ENCODE data around the gene CPED1.
"Not testable (repeated sequence)": the region's sequence is repeated elsewhere in the genome, so short reads cannot be mapped to it uniquely, and the experiment has no call there.

The CPED1 gene

DNA sequence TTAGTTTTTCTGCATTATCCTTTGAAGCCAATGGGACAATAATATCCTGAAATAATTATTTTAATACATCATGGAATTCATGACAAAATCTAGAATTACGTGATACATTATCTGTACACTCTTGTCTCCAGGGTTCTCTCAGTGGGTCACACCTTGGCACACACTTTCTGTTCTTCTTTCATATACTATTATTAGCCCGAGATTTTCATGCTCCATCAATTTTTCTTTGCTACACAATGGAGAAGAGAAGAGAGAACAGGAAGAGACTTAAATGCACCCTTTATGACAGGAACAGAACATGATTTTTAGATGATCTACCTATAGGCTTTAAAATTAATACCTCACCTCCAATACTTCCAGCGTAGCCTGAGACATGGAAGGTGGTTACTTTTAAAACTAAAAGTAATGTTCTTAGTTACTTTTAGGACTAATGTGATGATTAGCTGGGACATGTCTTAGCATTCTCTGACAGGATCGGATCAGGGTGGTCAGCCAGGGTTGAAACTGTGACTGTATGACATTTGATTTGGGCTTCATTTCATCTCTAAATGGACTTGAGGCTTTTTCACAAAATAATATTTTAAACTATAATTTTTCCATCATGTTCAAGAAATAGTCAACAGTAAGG is 192.0 kb downstream of the CPED1 start:
- H3K4me1 ChIP-seq (ENCODE audit: control insufficient read depth, insufficient read depth, low read length) = no peaks in the 10 kb centered on the region
- H3K27ac ChIP-seq (ENCODE audit: low read length) = no peak overlapping the region
- no peak overlapping the region for H3K4me3 ChIP-seq (ENCODE audit: low read length)
- no CpG with 5 or more reads among the region's 4 CpGs for WGBS (ENCODE audit: insufficient coverage, insufficient read length)
- DNase-seq (ENCODE audit: low read depth, low spot score) = no peak
- H3K36me3 ChIP-seq (ENCODE audit: control insufficient read depth, insufficient read depth, low read length) = no peaks in the 10 kb centered on the region
- H3K27me3 ChIP-seq (ENCODE audit: control insufficient read depth, insufficient read depth, low read length) = no peaks in the 10 kb centered on the region
- H3K9me3 ChIP-seq (ENCODE audit: control insufficient read depth, insufficient read depth, low read length) = no peaks in the 10 kb centered on the region

DNA sequence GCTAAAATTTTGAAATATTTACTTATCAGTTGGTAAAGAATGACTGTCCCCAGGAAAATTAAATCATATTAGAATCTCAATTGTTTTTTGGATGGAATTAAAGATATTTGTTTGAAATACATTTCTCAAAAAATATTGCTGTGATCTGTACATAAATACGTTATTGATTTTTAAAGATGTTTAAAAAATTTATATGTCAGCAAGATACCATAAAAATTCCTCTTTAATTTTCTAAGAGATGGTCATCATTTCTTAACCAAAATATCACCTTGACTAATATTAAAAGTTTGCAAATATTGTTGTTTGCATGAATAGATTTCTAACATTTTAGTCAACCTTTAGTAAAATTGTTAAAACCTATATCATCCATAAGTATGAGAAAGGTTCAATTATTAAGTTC is 192.8 kb downstream of the CPED1 start:
- no peaks in the 10 kb centered on the region for H3K36me3 ChIP-seq (ENCODE audit: control insufficient read depth, insufficient read depth, low read length)
- no peaks in the 10 kb centered on the region for H3K4me1 ChIP-seq (ENCODE audit: control insufficient read depth, insufficient read depth, low read length)
- WGBS (ENCODE audit: insufficient coverage, insufficient read length) = no CpG with 5 or more reads among the region's 1 CpG
- no peak for DNase-seq (ENCODE audit: low read depth, low spot score)
- H3K9me3 ChIP-seq (ENCODE audit: control insufficient read depth, insufficient read depth, low read length) = no peaks in the 10 kb centered on the region
- H3K4me3 ChIP-seq (ENCODE audit: low read length) = no peak overlapping the region
- H3K27ac ChIP-seq (ENCODE audit: low read length) = no peak overlapping the region
- H3K27me3 ChIP-seq (ENCODE audit: control insufficient read depth, insufficient read depth, low read length) = no peaks in the 10 kb centered on the region

DNA sequence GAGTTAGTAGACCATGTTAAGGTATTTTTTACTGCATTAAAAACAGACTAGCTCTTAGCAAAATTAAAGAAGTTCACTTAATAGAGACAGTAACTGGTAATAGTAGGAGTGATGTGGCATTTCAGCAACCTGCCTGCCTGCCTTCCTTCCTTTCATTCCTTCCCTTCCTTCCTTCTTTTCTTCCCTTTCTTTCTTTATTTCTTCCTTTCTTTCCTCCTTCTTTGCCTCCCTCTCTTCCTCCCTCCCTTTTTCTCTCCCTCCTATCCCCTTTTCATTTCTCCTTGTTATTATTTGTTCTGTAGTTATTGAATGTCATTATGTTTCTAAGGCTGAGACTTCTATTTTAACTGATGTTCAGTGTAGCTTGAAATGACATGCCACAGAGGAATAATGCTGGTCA is 193.8 kb downstream of the CPED1 start:
- Histone ChIP-seq H3K27ac (ENCODE audit: low read length) (no peak overlapping the region), H3K9me3 (ENCODE audit: control insufficient read depth, insufficient read depth, low read length) (no peaks in the 10 kb centered on the region), H3K36me3 (ENCODE audit: control insufficient read depth, insufficient read depth, low read length) (no peaks in the 10 kb centered on the region), H3K4me3 (ENCODE audit: low read length) (no peak overlapping the region), H3K27me3 (ENCODE audit: control insufficient read depth, insufficient read depth, low read length) (no peaks in the 10 kb centered on the region), H3K4me1 (ENCODE audit: control insufficient read depth, insufficient read depth, low read length) (no peaks in the 10 kb centered on the region)
- DNase-seq (ENCODE audit: low read depth, low spot score) = no peak

DNA sequence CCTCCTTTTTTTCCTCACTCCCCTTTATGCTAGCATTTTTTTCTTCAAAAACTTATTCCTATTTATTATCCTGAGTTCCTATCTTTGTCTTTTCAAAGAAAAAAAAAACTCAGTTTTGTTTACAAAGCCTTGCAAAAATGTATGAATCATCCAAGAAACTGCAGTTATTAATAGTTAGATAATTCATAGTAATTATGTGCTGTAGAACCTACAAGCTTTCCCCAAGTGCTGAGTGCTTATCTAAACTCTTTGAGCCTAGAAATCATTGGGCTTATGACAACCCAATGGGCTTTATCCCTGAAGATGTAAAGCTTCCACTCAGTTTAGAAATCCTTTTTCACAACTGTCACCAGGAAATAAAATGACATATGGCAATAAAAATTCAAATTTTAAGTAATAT is 194.4 kb downstream of the CPED1 start:
- no peak for DNase-seq (ENCODE audit: low read depth, low spot score)
- no peaks in the 10 kb centered on the region for H3K9me3 ChIP-seq (ENCODE audit: control insufficient read depth, insufficient read depth, low read length)
- H3K4me1 ChIP-seq (ENCODE audit: control insufficient read depth, insufficient read depth, low read length) = no peaks in the 10 kb centered on the region
- no peak overlapping the region for H3K4me3 ChIP-seq (ENCODE audit: low read length)
- no peaks in the 10 kb centered on the region for H3K36me3 ChIP-seq (ENCODE audit: control insufficient read depth, insufficient read depth, low read length)
- H3K27me3 ChIP-seq (ENCODE audit: control insufficient read depth, insufficient read depth, low read length) = no peaks in the 10 kb centered on the region
- H3K27ac ChIP-seq (ENCODE audit: low read length) = no peak overlapping the region

DNA sequence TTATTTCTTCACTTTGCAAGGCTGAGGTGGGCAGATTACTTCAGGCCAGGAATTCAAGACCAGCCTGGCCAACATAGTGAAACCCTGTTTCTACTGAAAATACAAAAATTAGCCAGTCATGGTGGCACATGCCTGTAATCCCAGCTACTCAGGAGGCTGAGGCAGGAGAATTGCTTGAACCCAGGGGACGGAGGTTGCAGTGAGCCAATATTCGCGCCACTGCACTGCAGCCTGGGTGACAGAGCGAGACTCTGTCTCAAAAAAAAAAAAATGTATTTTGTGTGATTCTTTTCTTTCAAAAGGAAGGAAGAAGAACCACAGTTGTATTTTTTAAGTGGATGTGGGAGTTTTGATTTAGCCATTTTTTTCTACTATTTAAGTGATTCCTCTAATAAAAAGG is 195.4 kb downstream of the CPED1 start:
- DNase-seq (ENCODE audit: low read depth, low spot score); H3K27me3 ChIP-seq (ENCODE audit: control insufficient read depth, insufficient read depth, low read length); H3K27ac ChIP-seq (ENCODE audit: low read length); H3K4me1 ChIP-seq (ENCODE audit: control insufficient read depth, insufficient read depth, low read length); H3K4me3 ChIP-seq (ENCODE audit: low read length); H3K9me3 ChIP-seq (ENCODE audit: control insufficient read depth, insufficient read depth, low read length); H3K36me3 ChIP-seq (ENCODE audit: control insufficient read depth, insufficient read depth, low read length): not testable (repeated sequence)
- WGBS (ENCODE audit: insufficient coverage, insufficient read length) = no CpG with 5 or more reads among the region's 4 CpGs

DNA sequence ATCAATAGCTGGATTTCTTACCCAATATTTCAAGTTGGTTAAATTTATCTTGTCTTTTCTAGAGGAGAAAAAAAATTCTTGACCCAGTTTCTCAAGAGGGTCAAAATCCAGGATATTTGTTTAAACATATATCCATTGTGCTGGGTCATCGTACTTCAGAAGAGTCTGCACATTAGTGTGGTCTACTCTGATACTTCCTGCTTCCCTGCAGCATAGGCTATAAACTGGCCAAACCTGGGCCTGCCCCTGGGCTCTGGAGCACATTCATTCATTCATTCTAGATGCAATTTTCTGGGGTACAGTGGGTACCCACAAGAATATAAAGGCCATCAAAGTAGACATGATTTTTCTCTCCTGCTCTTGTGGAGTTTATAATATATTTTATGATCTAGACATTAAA is 198.2 kb downstream of the CPED1 start:
- Histone ChIP-seq H3K4me3 (ENCODE audit: low read length) (no peak overlapping the region), H3K27me3 (ENCODE audit: control insufficient read depth, insufficient read depth, low read length) (no peaks in the 10 kb centered on the region), H3K9me3 (ENCODE audit: control insufficient read depth, insufficient read depth, low read length) (no peaks in the 10 kb centered on the region; the same call in 1 of the 2 replicates), H3K36me3 (ENCODE audit: control insufficient read depth, insufficient read depth, low read length) (no peaks in the 10 kb centered on the region), H3K27ac (ENCODE audit: low read length) (no peak overlapping the region), H3K4me1 (ENCODE audit: control insufficient read depth, insufficient read depth, low read length) (no peaks in the 10 kb centered on the region)
- WGBS (ENCODE audit: insufficient coverage, insufficient read length) = no CpG with 5 or more reads among the region's 1 CpG
- no peak for DNase-seq (ENCODE audit: low read depth, low spot score)

DNA sequence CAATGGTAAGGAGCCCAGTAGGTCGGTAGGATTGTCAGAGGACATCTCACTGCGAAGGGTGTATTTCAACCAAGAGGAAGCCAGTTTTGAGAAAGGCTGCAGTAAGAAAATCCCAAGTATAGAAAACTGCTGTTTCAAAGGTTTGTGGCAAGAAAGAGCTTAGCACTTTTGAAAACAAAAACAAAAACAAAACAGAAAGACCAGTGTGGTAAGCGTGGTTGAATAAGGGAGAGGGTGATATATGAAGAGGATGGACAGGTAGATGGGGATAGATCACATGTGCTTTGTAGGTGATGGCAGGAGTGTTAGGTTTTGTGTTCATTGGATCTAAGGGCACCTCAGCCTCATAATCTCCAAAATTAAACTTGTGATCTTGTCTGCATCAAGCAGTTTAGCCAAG is 198.7 kb downstream of the CPED1 start:
- no peak overlapping the region for H3K4me3 ChIP-seq (ENCODE audit: low read length)
- H3K4me1 ChIP-seq (ENCODE audit: control insufficient read depth, insufficient read depth, low read length) = no peaks in the 10 kb centered on the region
- no peaks in the 10 kb centered on the region; the same call in 1 of the 2 replicates for H3K9me3 ChIP-seq (ENCODE audit: control insufficient read depth, insufficient read depth, low read length)
- 100% methylated on average over 1 of the region's 3 CpGs for WGBS (ENCODE audit: insufficient coverage, insufficient read length)
- no peak for DNase-seq (ENCODE audit: low read depth, low spot score)
- no peaks in the 10 kb centered on the region for H3K27me3 ChIP-seq (ENCODE audit: control insufficient read depth, insufficient read depth, low read length)
- no peaks in the 10 kb centered on the region for H3K36me3 ChIP-seq (ENCODE audit: control insufficient read depth, insufficient read depth, low read length)
- H3K27ac ChIP-seq (ENCODE audit: low read length) = no peak overlapping the region

DNA sequence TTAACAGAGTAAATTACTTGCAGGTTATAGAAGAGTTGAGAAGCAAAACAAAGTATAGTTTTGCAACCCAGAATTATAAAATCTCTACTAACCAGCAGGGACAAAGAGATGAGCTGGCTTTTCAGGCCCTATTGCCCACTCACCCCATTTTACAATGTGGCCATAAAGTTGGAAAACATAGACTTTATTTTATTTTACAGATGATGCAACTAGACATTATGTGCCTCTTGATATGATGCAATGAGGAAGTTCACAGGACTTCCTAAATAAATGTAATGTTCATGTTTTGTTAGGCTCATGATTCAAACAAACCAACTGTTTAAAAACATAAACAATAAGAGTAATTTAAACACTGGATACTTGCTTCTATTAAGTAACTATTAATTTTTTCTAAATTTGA is 199.2 kb downstream of the CPED1 start:
- no peak overlapping the region for H3K27ac ChIP-seq (ENCODE audit: low read length)
- no peaks in the 10 kb centered on the region; the same call in 1 of the 2 replicates for H3K9me3 ChIP-seq (ENCODE audit: control insufficient read depth, insufficient read depth, low read length)
- no peaks in the 10 kb centered on the region for H3K36me3 ChIP-seq (ENCODE audit: control insufficient read depth, insufficient read depth, low read length)
- H3K4me1 ChIP-seq (ENCODE audit: control insufficient read depth, insufficient read depth, low read length) = no peaks in the 10 kb centered on the region
- H3K4me3 ChIP-seq (ENCODE audit: low read length) = no peak overlapping the region
- DNase-seq (ENCODE audit: low read depth, low spot score) = no peak
- no peaks in the 10 kb centered on the region for H3K27me3 ChIP-seq (ENCODE audit: control insufficient read depth, insufficient read depth, low read length)

DNA sequence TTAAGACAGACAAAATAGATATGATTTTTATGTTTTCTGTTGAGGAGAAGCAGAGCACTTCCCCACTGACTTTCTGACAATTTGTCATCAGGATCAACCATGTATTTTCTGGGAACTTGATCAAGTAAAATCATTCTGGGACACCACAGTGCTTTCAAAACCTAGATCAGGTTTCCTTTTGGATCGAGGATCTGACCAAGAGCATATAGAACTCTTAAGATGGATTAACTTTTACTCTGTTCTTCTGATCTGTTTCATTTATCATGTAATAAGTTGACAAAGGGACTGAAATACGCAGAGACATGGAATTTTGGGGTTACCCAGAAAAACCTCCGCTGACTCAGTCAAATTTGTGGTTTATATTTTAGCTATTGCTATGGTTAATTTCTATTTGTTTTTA is 204.3 kb downstream of the CPED1 start:
- no peak for DNase-seq (ENCODE audit: low read depth, low spot score)
- H3K9me3 ChIP-seq (ENCODE audit: control insufficient read depth, insufficient read depth, low read length) = no peaks in the 10 kb centered on the region; the same call in 1 of the 2 replicates
- no peaks in the 10 kb centered on the region for H3K36me3 ChIP-seq (ENCODE audit: control insufficient read depth, insufficient read depth, low read length)
- H3K27ac ChIP-seq (ENCODE audit: low read length) = no peak overlapping the region
- H3K4me1 ChIP-seq (ENCODE audit: control insufficient read depth, insufficient read depth, low read length) = no peaks in the 10 kb centered on the region
- H3K27me3 ChIP-seq (ENCODE audit: control insufficient read depth, insufficient read depth, low read length) = no peaks in the 10 kb centered on the region
- WGBS (ENCODE audit: insufficient coverage, insufficient read length) = no CpG with 5 or more reads among the region's 3 CpGs
- no peak overlapping the region for H3K4me3 ChIP-seq (ENCODE audit: low read length)

DNA sequence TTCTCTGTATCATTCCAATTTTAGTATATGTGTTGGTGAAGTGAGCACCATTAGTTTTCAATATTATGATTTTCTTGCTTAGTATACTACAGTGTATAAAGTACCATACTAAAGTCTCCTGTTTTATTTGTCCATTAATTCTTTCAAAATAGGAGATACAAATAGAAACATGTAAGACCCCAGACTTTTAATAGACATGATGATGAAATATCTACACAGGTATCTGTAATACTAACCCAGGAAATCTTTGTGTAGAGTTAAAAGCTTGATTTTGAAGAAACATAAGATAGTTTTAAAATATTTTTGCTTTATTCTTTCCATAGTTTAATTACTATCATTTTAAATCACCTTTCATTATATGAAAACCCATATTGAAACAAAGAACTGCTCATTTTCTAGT is 206.5 kb downstream of the CPED1 start:
- Histone ChIP-seq H3K27ac (ENCODE audit: low read length) (no peak overlapping the region), H3K9me3 (ENCODE audit: control insufficient read depth, insufficient read depth, low read length) (no peaks in the 10 kb centered on the region), H3K36me3 (ENCODE audit: control insufficient read depth, insufficient read depth, low read length) (no peaks in the 10 kb centered on the region), H3K4me1 (ENCODE audit: control insufficient read depth, insufficient read depth, low read length) (no peaks in the 10 kb centered on the region), H3K4me3 (ENCODE audit: low read length) (no peak overlapping the region), H3K27me3 (ENCODE audit: control insufficient read depth, insufficient read depth, low read length) (no peaks in the 10 kb centered on the region)
- DNase-seq (ENCODE audit: low read depth, low spot score) = no peak

DNA sequence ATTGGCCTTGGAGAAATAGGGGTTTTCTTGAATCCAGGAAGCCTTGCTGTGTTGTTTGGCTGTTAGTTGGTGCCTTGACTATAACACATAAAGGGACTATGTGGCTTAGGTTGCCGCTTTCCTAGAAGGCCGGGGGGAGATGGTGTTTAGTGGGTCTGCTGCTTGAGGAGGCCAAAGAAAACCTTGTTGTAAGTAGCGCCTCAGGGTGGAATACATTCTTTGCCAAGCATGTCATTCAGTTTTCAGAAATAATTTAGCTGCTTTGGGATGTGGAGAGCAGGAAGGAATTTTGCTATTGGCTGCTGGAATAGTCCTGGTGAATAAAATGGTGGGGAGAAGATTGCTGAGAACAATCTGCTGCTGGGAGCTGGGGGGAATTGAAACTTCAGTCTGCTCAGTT is 207.4 kb downstream of the CPED1 start:
- Histone ChIP-seq H3K9me3 (ENCODE audit: control insufficient read depth, insufficient read depth, low read length) (no peaks in the 10 kb centered on the region), H3K4me1 (ENCODE audit: control insufficient read depth, insufficient read depth, low read length) (no peaks in the 10 kb centered on the region), H3K27ac (ENCODE audit: low read length) (no peak overlapping the region), H3K4me3 (ENCODE audit: low read length) (no peak overlapping the region), H3K36me3 (ENCODE audit: control insufficient read depth, insufficient read depth, low read length) (no peaks in the 10 kb centered on the region), H3K27me3 (ENCODE audit: control insufficient read depth, insufficient read depth, low read length) (no peaks in the 10 kb centered on the region)
- no peak for DNase-seq (ENCODE audit: low read depth, low spot score)
- no CpG with 5 or more reads among the region's 3 CpGs for WGBS (ENCODE audit: insufficient coverage, insufficient read length)

Measured in iPS DF 6.9 (cell line).